Fibroblast of skin of right quadriceps (primary cell): ENCODE measurements around the gene BLOC1S3.

ENCODE experiments used
- DNase-seq: peaks from one replicate; pipeline ENCODE4 v3.0.0-alpha.2; 2013

Gene BLOC1S3, protein sequence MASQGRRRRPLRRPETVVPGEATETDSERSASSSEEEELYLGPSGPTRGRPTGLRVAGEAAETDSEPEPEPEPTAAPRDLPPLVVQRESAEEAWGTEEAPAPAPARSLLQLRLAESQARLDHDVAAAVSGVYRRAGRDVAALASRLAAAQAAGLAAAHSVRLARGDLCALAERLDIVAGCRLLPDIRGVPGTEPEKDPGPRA

GRCh38 chr19:45178262-45179071 is at the start of gene BLOC1S3:
Gene BLOC1S3 (plus strand): TSS chr19:45178784. CDS start chr19:45179297, 513 bp downstream.
- peak; percentile 100 for DNase-seq

GRCh38 chr19:45128806-45129205 is 49.8 kb upstream of the BLOC1S3 start:
- DNase-seq, result no peak

DNA sequence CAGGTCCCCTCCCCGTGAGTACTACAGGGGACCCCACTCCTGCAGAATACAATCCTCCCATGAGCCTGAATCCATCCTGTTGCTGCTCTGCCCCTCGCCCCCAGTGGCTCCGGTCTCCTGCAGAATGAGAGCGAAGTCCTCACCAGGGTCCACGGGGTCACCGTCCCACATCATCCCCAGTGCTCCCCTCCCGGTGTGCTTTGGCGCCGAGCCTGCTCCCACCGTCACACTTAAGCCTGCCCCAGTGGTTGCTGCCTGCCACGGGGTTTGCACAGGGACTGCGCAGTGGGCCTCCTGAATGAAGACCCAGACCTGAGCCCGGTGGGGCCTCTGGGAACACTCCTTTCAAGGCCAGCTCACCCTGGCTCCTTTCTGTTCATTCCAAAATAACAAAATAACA is 48.3 kb upstream of the BLOC1S3 start:
- DNase-seq, result no peak

DNA sequence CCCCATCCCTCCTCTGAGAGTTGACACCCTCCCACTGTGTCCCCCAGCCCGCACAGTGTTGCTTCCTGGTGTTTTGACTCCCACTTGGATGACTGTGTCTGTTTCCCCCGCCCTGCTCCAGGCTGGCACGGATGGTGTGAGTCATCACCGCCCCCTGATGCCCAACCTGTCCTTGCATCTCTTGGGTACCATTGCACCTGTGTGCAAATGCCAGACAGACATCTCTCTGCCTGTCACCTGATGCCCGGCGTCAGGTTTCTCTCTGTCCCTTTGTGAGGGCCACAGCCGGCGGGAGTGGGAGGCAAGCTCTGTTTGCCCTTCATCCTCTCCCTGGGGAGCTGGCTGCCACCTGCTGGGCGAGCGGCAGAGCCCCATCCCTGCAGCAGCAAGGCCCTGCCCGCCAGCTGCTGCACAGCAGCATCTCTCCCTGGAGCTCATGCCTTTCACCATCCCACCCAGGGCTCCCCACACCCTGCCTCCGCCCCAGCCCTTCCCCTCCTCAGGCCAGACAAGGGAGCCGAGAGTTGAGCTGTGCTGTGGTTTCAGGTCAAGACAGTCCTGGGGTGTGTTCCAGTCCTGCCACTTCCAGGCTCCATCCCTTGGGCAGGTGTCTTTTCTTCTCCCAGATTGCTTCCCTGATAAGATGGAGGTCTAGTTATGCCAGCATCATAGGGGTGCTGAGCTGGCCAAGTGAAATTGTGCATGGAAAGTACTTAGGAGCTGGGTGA is 47.5 kb upstream of the BLOC1S3 start:
- no peak for DNase-seq

- no peak for DNase-seq
These were observed 44.9 kb upstream of the BLOC1S3 start for GRCh38 chr19:45133661-45134060.

GRCh38 chr19:45135176-45135885 is 43.3 kb upstream of the BLOC1S3 start:
- no peak for DNase-seq

- no peak for DNase-seq
These were observed 41.9 kb upstream of the BLOC1S3 start for GRCh38 chr19:45136507-45137178.

DNA sequence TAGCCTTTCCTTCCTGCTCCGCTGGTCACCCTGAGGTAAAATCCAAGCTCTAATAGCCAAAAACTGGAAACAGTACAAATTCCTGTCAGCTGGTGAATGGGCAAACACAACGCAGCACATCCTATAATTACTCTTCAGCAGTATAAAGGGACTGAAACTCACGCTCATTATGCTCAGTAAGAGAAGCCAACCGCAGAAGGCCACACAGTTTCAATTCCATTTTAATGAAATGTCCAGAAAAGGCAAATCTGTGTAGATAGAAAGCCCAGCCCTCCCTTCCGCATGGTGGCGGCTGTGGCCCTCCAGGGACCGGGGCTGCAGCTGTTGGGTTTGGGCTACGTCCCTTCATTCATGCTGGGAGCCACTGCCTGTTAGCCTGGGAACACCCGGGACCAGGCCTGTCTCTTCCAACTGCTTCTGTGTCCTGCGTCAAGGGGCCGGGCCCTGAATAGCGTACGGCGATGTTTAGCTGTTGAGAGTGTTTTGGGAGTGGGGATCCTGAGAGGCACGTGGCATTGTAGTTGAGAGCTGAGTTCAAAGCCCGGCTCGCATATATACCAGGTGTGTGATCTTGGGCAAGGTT is 41.3 kb upstream of the BLOC1S3 start:
- no peak for DNase-seq

DNA sequence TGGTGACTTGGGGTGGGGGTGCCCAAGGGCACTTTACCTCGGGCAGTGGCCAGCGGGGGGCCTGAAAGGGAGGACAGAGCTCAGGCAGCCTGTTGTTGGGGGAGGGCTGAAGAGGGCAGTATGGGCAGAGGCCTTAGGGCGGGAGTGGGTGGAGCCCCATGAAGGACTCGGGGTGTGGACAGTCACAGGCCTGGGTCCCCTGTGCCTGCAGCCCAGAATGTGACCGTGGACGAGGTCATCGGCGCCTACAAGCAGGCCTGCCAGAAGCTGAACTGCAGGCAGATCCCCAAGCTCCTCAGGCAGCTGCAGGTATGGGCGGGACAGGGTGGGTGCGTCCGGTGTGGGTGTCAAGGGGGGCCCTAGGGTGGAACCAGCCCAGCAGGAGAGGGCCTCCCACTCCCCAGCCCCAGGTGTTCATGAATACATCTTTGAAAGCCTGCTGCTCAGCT is 40.3 kb upstream of the BLOC1S3 start:
- no peak for DNase-seq

- DNase-seq, result no peak
These were observed 39.1 kb upstream of the BLOC1S3 start for GRCh38 chr19:45139286-45140143.

GRCh38 chr19:45140144-45140503 is 38.5 kb upstream of the BLOC1S3 start:
- no peak for DNase-seq

DNA sequence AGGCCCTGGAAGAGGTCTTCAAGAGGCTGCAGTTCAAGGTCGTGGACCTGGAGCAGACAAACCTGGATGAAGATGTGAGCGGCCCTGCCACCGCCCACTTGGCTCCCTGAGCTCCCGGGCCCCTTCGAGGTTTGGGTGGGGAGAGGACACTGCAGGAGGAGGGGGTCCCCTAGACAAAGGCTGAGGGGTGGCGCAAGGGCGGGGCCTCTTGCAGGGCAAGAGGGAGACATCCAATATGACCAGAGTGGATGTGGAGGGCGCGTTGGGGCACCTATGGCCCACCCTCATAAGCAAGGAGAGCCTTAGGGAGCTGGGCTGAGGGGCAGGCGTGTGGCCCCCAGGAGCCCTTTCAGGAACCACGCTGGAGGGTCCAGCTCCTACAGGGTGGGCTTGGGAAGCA is 38.1 kb upstream of the BLOC1S3 start:
- no peak for DNase-seq

DNA sequence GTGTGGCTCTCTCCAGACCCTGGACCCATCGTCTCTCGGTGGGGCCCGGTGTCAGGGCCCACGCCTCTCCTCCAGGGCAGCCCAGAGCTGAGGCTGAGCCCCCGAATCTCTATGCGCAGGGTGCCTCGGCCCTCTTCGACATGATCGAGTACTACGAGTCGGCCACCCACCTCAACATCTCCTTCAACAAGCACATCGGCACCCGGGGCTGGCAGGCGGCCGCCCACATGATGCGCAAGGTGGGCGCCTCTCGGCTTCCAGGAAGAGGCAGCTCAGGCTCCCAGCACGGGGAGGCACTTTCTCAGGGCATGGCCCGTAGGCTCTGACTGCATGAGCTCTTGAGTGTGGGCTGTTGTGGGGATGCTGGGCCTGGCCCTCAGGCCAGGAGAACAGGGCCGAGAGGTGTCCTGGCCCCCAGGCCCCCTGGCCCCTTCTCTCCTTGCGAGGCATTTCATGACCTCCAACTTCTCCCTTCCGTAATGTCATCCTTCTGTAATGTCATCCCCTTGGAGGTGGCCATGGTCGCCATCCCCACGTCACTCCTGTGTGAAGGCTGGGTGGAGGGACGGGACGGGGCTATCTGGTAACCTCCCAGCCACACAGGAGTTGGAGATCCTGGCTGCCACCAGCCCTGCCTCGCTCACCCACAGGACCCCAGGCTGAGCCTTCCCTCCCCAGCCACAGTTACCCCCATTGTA is 37.2 kb upstream of the BLOC1S3 start:
- no peak for DNase-seq

- DNase-seq, result no peak
These were observed 36.4 kb upstream of the BLOC1S3 start for GRCh38 chr19:45142016-45142725.

- DNase-seq, result no peak
These were observed 35.9 kb upstream of the BLOC1S3 start for GRCh38 chr19:45142726-45143110.

GRCh38 chr19:45144431-45145269 is 33.9 kb upstream of the BLOC1S3 start:
- DNase-seq, result no peak

DNA sequence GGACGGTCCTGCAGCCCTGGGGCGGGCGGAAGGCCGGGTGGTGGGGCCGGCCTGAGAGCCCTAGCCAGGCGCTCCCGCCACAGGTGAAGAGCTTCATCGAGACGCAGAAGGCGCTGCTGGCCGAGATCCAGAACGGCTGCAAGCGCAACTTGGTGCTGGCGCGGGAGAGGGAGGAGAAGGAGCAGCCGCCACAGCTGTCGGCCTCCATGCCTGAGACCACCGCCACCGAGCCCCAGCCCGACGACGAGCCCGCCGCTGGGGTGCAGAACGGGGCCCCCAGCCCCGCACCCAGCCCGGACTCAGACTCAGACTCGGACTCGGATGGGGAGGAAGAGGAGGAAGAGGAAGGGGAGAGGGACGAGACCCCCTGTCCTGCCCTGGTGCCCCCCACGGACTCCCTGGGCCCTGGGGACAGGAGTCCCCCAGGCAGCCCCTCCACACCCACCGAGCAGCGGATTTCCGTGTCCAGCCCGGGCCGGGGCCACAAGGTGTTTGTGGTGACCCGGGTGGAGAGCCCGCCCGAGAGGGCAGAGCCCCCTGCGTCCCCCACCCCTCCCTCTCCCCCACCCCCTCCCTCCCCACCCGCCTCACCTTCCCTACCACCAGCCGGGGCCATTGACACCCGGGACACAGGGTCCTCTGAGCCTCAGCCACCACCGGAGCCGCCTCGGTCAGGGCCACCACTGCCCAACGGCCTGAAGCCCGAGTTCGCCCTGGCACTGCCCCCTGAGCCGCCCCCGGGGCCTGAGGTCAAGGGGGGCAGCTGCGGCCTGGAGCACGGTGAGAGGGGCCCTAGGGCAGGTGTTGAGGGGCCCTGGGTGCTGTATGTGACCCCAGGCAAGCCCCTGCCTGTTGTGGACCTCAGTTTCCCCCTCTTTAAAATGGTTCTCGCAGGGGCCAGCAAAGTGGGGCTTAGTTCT is 33.1 kb upstream of the BLOC1S3 start:
- no peak for DNase-seq

- DNase-seq, result no peak
These were observed 32.3 kb upstream of the BLOC1S3 start for GRCh38 chr19:45146251-45146650.
